ENCODE measurements around the gene CLMP. TPM values are rescaled to one million over a fixed set of nuclear protein-coding genes. Genes with fewer than 3 reads are reported as not detected.

Gene CLMP
- total RNA-seq, result 10 to 100 TPM; 23.6 to 49.4 (median 38.0) TPM

GRCh38 chr11:123195188-123196059 lies at the start of gene CLMP:
Gene CLMP, minus strand, starts transcription at chr11:123195248. Its CDS starts 308 bp downstream, at chr11:123194940.
- intact Hi-C loops (cut with DNase I; ENCODE audit: low total_unique reads) (no loop called here), in situ Hi-C loops (cut with MboI; ENCODE audit: low pct_ligation_motif_present in 1 of 4, low pct_unique_long_range_greater_than_20kb in 1 of 4, low sequenced_read_pairs in 3 of 4) (no loop called here)
- peak within 1 kb of the TSS; percentile 83 to 93 (median 86) for H3K27ac ChIP-seq
- WGBS, 2 donors (ENCODE audit: low coverage in 1 of 2), result 19 to 34% methylated on average over 25 to 53 of the region's 53 CpGs
- TF ChIP-seq POLR2A (IDR thresholded peaks at IDR 0.05) (no peak), POLR2AphosphoS5 (IDR thresholded peaks at IDR 0.05) (peak in 2 of 3 donors; percentile 10 to 14)
- peaks cover 0 to 20% (median 12%) of the 10 kb centered on the region in 4 donors for H3K4me1 ChIP-seq
- H3K27me3 ChIP-seq, result peaks cover 61% of the 10 kb centered on the region
- no peaks in the 10 kb centered on the region for H3K36me3 ChIP-seq
- DNase-seq, result peak; percentile 53
- H3K9me3 ChIP-seq, result no peaks in the 10 kb centered on the region
- H3K4me3 ChIP-seq, result peak within 1 kb of the TSS; percentile 30 to 51 (median 39)

GRCh38 chr11:123241874-123242543 lies 47.0 kb upstream of the CLMP start:
- Histone ChIP-seq H3K9me3 (no peaks in the 10 kb centered on the region), H3K4me3 (no peak overlapping the region), H3K27ac (no peak overlapping the region), H3K27me3 (no peaks in the 10 kb centered on the region), H3K4me1 (peaks cover 0 to 4% (median 1%) of the 10 kb centered on the region in 4 donors), H3K36me3 (no peaks in the 10 kb centered on the region)
- 73 to 77% methylated on average over 9 to 11 of the region's 11 CpGs for WGBS, 2 donors (ENCODE audit: low coverage in 1 of 2)
- TF ChIP-seq POLR2A (IDR thresholded peaks at IDR 0.05) (no peak), POLR2AphosphoS5 (IDR thresholded peaks at IDR 0.05) (no peak), EP300 (IDR thresholded peaks at IDR 0.05; ENCODE audit: low read depth) (no peak), CTCF (IDR thresholded peaks at IDR 0.05) (no peak)
- intact Hi-C loops (cut with DNase I; ENCODE audit: low total_unique reads) (no loop called here), in situ Hi-C loops (cut with MboI; ENCODE audit: low pct_ligation_motif_present in 1 of 4, low pct_unique_long_range_greater_than_20kb in 1 of 4, low sequenced_read_pairs in 3 of 4) (loop anchor here (5.0 to 10.0 kb wide), 2 partner anchors 125 to 127 kb away; no protein-coding TSS in a partner anchor)
- no peak for DNase-seq

GRCh38 chr11:123241294-123241693 lies 46.2 kb upstream of the CLMP start:
- Histone ChIP-seq H3K9me3 (no peaks in the 10 kb centered on the region), H3K27me3 (no peaks in the 10 kb centered on the region), H3K36me3 (no peaks in the 10 kb centered on the region), H3K27ac (no peak overlapping the region), H3K4me1 (no peaks in the 10 kb centered on the region), H3K4me3 (no peak overlapping the region)
- intact Hi-C loops (cut with DNase I; ENCODE audit: low total_unique reads) (no loop called here), in situ Hi-C loops (cut with MboI; ENCODE audit: low pct_ligation_motif_present in 1 of 4, low pct_unique_long_range_greater_than_20kb in 1 of 4, low sequenced_read_pairs in 3 of 4) (loop anchor here (5.0 to 10.0 kb wide), 2 partner anchors 124 to 126 kb away; no protein-coding TSS in a partner anchor)
- DNase-seq, result no peak
- TF ChIP-seq CTCF (IDR thresholded peaks at IDR 0.05) (no peak), POLR2AphosphoS5 (IDR thresholded peaks at IDR 0.05) (no peak), EP300 (IDR thresholded peaks at IDR 0.05; ENCODE audit: low read depth) (no peak), POLR2A (IDR thresholded peaks at IDR 0.05) (no peak)
- 63 to 83% methylated on average over 1 of the region's 1 CpG for WGBS, 2 donors (ENCODE audit: low coverage in 1 of 2)

GRCh38 chr11:123239191-123240150 lies 44.4 kb upstream of the CLMP start:
- no peak for TF ChIP-seq CTCF (IDR thresholded peaks at IDR 0.05)
- no peak for TF ChIP-seq POLR2AphosphoS5 (IDR thresholded peaks at IDR 0.05)
- no peak for TF ChIP-seq EP300 (IDR thresholded peaks at IDR 0.05; ENCODE audit: low read depth)
- TF ChIP-seq POLR2A (IDR thresholded peaks at IDR 0.05), result no peak
- intact Hi-C loops (cut with DNase I; ENCODE audit: low total_unique reads), result loop anchor here (2.0 kb wide), 1 partner anchor 135 kb away; no protein-coding TSS in a partner anchor
- no peak overlapping the region for H3K4me3 ChIP-seq
- in situ Hi-C loops (cut with MboI; ENCODE audit: low pct_ligation_motif_present in 1 of 4, low pct_unique_long_range_greater_than_20kb in 1 of 4, low sequenced_read_pairs in 3 of 4), result loop anchor here (5.0 to 10.0 kb wide), 2 partner anchors 122 to 125 kb away; no protein-coding TSS in a partner anchor
- DNase-seq, result no peak
- no peaks in the 10 kb centered on the region for H3K36me3 ChIP-seq
- 92% methylated on average over 14 to 15 of the region's 15 CpGs for WGBS, 2 donors (ENCODE audit: low coverage in 1 of 2)
- no peaks in the 10 kb centered on the region for H3K9me3 ChIP-seq
- H3K27ac ChIP-seq, result no peak overlapping the region
- H3K4me1 ChIP-seq, result no peaks in the 10 kb centered on the region
- H3K27me3 ChIP-seq, result no peaks in the 10 kb centered on the region

All from transverse colon (tissue), 4 donors.